ENCODE measurements around the gene DLX5. TPM values are rescaled to one million over a fixed set of nuclear protein-coding genes. Genes with fewer than 3 reads are reported as not detected.

DLX5 gene
- total RNA-seq, 1 donor from 2014 or later: not detected

GRCh38 chr7:97001221-97001620, 23.4 kb downstream of the DLX5 start:
- Histone ChIP-seq H3K9me3 (no peaks in the 10 kb centered on the region), H3K27me3 (peaks cover 34% of the 10 kb centered on the region), H3K4me3 (no peak overlapping the region), H3K27ac (no peak overlapping the region), H3K4me1 (peaks cover 0 to 11% of the 10 kb centered on the region in 2 donors), H3K36me3 (no peaks in the 10 kb centered on the region)
- TF ChIP-seq, protein P1, sequence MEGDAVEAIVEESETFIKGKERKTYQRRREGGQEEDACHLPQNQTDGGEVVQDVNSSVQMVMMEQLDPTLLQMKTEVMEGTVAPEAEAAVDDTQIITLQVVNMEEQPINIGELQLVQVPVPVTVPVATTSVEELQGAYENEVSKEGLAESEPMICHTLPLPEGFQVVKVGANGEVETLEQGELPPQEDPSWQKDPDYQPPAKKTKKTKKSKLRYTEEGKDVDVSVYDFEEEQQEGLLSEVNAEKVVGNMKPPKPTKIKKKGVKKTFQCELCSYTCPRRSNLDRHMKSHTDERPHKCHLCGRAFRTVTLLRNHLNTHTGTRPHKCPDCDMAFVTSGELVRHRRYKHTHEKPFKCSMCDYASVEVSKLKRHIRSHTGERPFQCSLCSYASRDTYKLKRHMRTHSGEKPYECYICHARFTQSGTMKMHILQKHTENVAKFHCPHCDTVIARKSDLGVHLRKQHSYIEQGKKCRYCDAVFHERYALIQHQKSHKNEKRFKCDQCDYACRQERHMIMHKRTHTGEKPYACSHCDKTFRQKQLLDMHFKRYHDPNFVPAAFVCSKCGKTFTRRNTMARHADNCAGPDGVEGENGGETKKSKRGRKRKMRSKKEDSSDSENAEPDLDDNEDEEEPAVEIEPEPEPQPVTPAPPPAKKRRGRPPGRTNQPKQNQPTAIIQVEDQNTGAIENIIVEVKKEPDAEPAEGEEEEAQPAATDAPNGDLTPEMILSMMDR (IDR thresholded peaks at IDR 0.05): no peak
- no peak for DNase-seq (ENCODE audit: low spot score in 2 of 2)
- intact Hi-C loops (cut with DNase I): no loop called here

- no peak for DNase-seq (ENCODE audit: low spot score in 2 of 2)
- intact Hi-C loops (cut with DNase I): no loop called here
- TF ChIP-seq, protein P1 (IDR thresholded peaks at IDR 0.05): no peak
- peaks cover 26% of the 10 kb centered on the region for H3K27me3 ChIP-seq
- no peaks in the 10 kb centered on the region for H3K36me3 ChIP-seq
- H3K27ac ChIP-seq: no peak overlapping the region
- H3K4me3 ChIP-seq: no peak overlapping the region
- peaks cover 0 to 1% of the 10 kb centered on the region in 2 donors for H3K4me1 ChIP-seq
- no peaks in the 10 kb centered on the region for H3K9me3 ChIP-seq
Measured at GRCh38 chr7:96998744-96999143, 25.9 kb downstream of the DLX5 start.

- Histone ChIP-seq H3K9me3 (no peaks in the 10 kb centered on the region), H3K4me3 (no peak overlapping the region), H3K4me1 (no peaks in the 10 kb centered on the region), H3K27me3 (peaks cover 25% of the 10 kb centered on the region), H3K27ac (no peak overlapping the region), H3K36me3 (no peaks in the 10 kb centered on the region)
- TF ChIP-seq, protein P1 (IDR thresholded peaks at IDR 0.05): no peak
- no peak for DNase-seq (ENCODE audit: low spot score in 2 of 2)
- intact Hi-C loops (cut with DNase I): no loop called here
Measured at GRCh38 chr7:96998333-96998732, 26.3 kb downstream of the DLX5 start.

DNA sequence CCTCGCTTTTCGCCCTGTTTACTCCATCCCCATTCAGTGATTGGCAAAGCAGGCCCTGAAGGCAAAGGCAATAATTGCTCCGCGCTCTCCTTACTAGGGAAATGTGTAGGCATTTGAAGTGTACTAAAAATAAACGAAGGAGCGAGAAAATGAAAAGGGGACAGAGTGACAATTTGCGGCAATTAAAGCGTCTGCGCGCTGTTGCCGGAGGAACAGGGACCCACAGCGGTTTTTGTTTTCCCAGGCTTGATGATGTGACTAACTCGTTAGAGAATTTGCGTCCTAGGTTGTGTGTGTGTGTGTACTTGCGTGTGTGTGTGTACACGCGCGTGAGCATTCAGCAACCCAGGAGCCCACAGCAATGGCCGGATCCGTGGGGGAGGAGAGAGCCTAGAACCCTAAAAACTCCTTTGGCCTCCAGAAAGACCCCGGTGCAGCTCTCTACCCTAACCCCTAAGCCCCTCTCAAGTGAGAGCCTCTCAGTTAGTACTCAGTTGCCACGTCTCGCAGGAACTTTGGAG, 27.1 kb downstream of the DLX5 start:
- TF ChIP-seq, protein P1 (IDR thresholded peaks at IDR 0.05): no peak

GRCh38 chr7:96996958-96997511, 27.6 kb downstream of the DLX5 start:
- H3K27me3 ChIP-seq: peaks cover 37% of the 10 kb centered on the region
- no peak overlapping the region for H3K27ac ChIP-seq
- no peaks in the 10 kb centered on the region for H3K9me3 ChIP-seq
- H3K36me3 ChIP-seq: no peaks in the 10 kb centered on the region
- H3K4me1 ChIP-seq: peaks cover 0 to 3% of the 10 kb centered on the region in 2 donors
- no peak for DNase-seq (ENCODE audit: low spot score in 2 of 2)
- no peak overlapping the region for H3K4me3 ChIP-seq
- TF ChIP-seq, protein P1 (IDR thresholded peaks at IDR 0.05): no peak
- intact Hi-C loops (cut with DNase I): no loop called here

More for the DNA sequence above, 27.1 kb downstream of the DLX5 start:
- H3K36me3 ChIP-seq: no peaks in the 10 kb centered on the region
- H3K9me3 ChIP-seq: no peaks in the 10 kb centered on the region
- intact Hi-C loops (cut with DNase I): no loop called here
- no peak overlapping the region for H3K4me3 ChIP-seq
- peaks cover 31% of the 10 kb centered on the region for H3K27me3 ChIP-seq
- DNase-seq (ENCODE audit: low spot score in 2 of 2): no peak
- no peak overlapping the region for H3K27ac ChIP-seq
- H3K4me1 ChIP-seq: peaks cover 0 to 1% of the 10 kb centered on the region in 2 donors

All from ascending aorta (tissue), 2 donors.